ENCODE measurements around the gene IFNL2.

Gene IFNL2

GRCh38 chr19:39318690-39319089 lies 50.5 kb downstream of the IFNL2 start:
- no peak for DNase-seq

GRCh38 chr19:39319098-39319891 lies 51.1 kb downstream of the IFNL2 start:
- DNase-seq, result no peak

All from DMS53 (cell line).